Stimulated activated CD4-positive, alpha-beta T cell treated with anti-CD3 and anti-CD28 coated beads, Interleukin-15, amount 100 ng/mL, for 1 hour (primary cell): Measurements from ENCODE around the gene HLA-DOB.
A peak's percentile ranks its signal among the peaks of the same experiment; 100 is the strongest.
"Not testable (repeated sequence)": the region's sequence is repeated elsewhere in the genome, so short reads cannot be mapped to it uniquely, and the experiment has no call there.

Experiments
- DNase-seq, 2 donors: peaks; one replicate each; pipeline ENCODE4 v3.0.0-alpha.2; 2020; ENCODE audit warnings: low read depth in 1 of 2, low spot score in 1 of 2

Gene HLA-DOB

GRCh38 chr6:32815115-32815514 is 1.7 kb downstream of the HLA-DOB start:
- DNase-seq, result no peak

- DNase-seq, result no peak
These were observed 2.7 kb downstream of the HLA-DOB start for GRCh38 chr6:32814145-32814544.

GRCh38 chr6:32809171-32809570 is 7.6 kb downstream of the HLA-DOB start:
- DNase-seq, result no peak

GRCh38 chr6:32807020-32807580 is 9.7 kb downstream of the HLA-DOB start:
- DNase-seq, result no peak

GRCh38 chr6:32805404-32805803 is 11.4 kb downstream of the HLA-DOB start:
- not testable (repeated sequence) for DNase-seq

- DNase-seq, result no peak
These were observed 13.4 kb downstream of the HLA-DOB start for GRCh38 chr6:32803416-32803815.

GRCh38 chr6:32799740-32800139 is 17.1 kb downstream of the HLA-DOB start:
- no peak for DNase-seq

GRCh38 chr6:32799168-32799567 is 17.6 kb downstream of the HLA-DOB start:
- no peak for DNase-seq

GRCh38 chr6:32796848-32797776 is 19.7 kb downstream of the HLA-DOB start:
- peak; percentile 52 to 73 for DNase-seq

- DNase-seq, result no peak
These were observed 22.3 kb downstream of the HLA-DOB start for GRCh38 chr6:32794510-32794909.

GRCh38 chr6:32792901-32793435 is 23.8 kb downstream of the HLA-DOB start:
- DNase-seq, result no peak

GRCh38 chr6:32790306-32790705 is 26.5 kb downstream of the HLA-DOB start:
- DNase-seq, result no peak

- DNase-seq, result no peak
These were observed 30.8 kb downstream of the HLA-DOB start for GRCh38 chr6:32785781-32786533.

- DNase-seq, result not testable (repeated sequence)
These were observed 33.9 kb downstream of the HLA-DOB start for GRCh38 chr6:32782923-32783322.

GRCh38 chr6:32779036-32779435 is 37.8 kb downstream of the HLA-DOB start:
- DNase-seq, result no peak

GRCh38 chr6:32775071-32775470 is 41.7 kb downstream of the HLA-DOB start:
- no peak for DNase-seq

GRCh38 chr6:32774426-32774825 is 42.4 kb downstream of the HLA-DOB start:
- no peak for DNase-seq

GRCh38 chr6:32772656-32773055 is 44.1 kb downstream of the HLA-DOB start:
- no peak for DNase-seq

- DNase-seq, result no peak
These were observed 52.8 kb downstream of the HLA-DOB start for GRCh38 chr6:32764048-32764447.

GRCh38 chr6:32763421-32763820 is 53.4 kb downstream of the HLA-DOB start, which contains the start of gene HLA-DQB2:
Gene HLA-DQB2, minus strand, starts transcription at chr6:32763532. Its CDS starts 62 bp downstream, at chr6:32763470.
- no peak for DNase-seq
